ENCODE measurements around the gene EARS2.

Gene EARS2

GRCh38 chr16:23502466-23502865, 54.7 kb downstream of the EARS2 start:
- peaks cover 59% of the 10 kb centered on the region for H4K20me1 ChIP-seq (ENCODE audit: insufficient read depth, low read length)
- no peaks in the 10 kb centered on the region for H3K27me3 ChIP-seq (replicated peaks; ENCODE audit: insufficient read depth, low read length)
- H3K4me1 ChIP-seq (ENCODE audit: low read length): no peaks in the 10 kb centered on the region
- H3K4me3 ChIP-seq (ENCODE audit: low read length): no peak overlapping the region
- H3K4me2 ChIP-seq (ENCODE audit: low read depth, low read length): no peak overlapping the region
- no peak for DNase-seq
- no peaks in the 10 kb centered on the region for H3F3A ChIP-seq (ENCODE audit: insufficient read depth, low read length)
- TF ChIP-seq EZH2 (optimal IDR thresholded peaks at IDR 0.05; ENCODE audit: low read depth, low read length): no peak
- no peak for TF ChIP-seq EZH2phosphoT487 (IDR thresholded peaks at IDR 0.05; ENCODE audit: low read length)
- H3K79me2 ChIP-seq (ENCODE audit: low read length): peaks cover 99% of the 10 kb centered on the region
- H3K9me2 ChIP-seq (replicated peaks; ENCODE audit: insufficient read depth, low read length): no peaks in the 10 kb centered on the region
- H3K9ac ChIP-seq (ENCODE audit: low read length): no peak overlapping the region
- H2AFZ ChIP-seq (ENCODE audit: low read length): no peak overlapping the region
- no peaks in the 10 kb centered on the region for H3K9me3 ChIP-seq (replicated peaks; ENCODE audit: insufficient read depth, low read length)
- no peak overlapping the region for H3K27ac ChIP-seq (ENCODE audit: low read length)
- H3K36me3 ChIP-seq (replicated peaks; ENCODE audit: insufficient read depth, low read length): no peaks in the 10 kb centered on the region

- Histone ChIP-seq H3K9me2 (replicated peaks; ENCODE audit: insufficient read depth, low read length) (no peaks in the 10 kb centered on the region), H3K9me3 (replicated peaks; ENCODE audit: insufficient read depth, low read length) (no peaks in the 10 kb centered on the region), H3K79me2 (ENCODE audit: low read length) (peaks cover 99% of the 10 kb centered on the region), H3F3A (ENCODE audit: insufficient read depth, low read length) (no peaks in the 10 kb centered on the region), H2AFZ (ENCODE audit: low read length) (no peak overlapping the region), H3K9ac (ENCODE audit: low read length) (no peak overlapping the region), H3K27ac (ENCODE audit: low read length) (no peak overlapping the region), H3K4me3 (ENCODE audit: low read length) (no peak overlapping the region), H3K36me3 (replicated peaks; ENCODE audit: insufficient read depth, low read length) (no peaks in the 10 kb centered on the region), H4K20me1 (ENCODE audit: insufficient read depth, low read length) (peaks cover 53% of the 10 kb centered on the region), H3K27me3 (replicated peaks; ENCODE audit: insufficient read depth, low read length) (no peaks in the 10 kb centered on the region), H3K4me2 (ENCODE audit: low read depth, low read length) (no peak overlapping the region), H3K4me1 (ENCODE audit: low read length) (no peaks in the 10 kb centered on the region)
- TF ChIP-seq CTCF (IDR thresholded peaks at IDR 0.05; ENCODE audit: low read length): no peak
- no peak for DNase-seq
Measured at GRCh38 chr16:23501291-23501690, 55.9 kb downstream of the EARS2 start.

- Histone ChIP-seq H3K9ac (ENCODE audit: low read length) (no peak overlapping the region), H2AFZ (ENCODE audit: low read length) (no peak overlapping the region), H3K4me3 (ENCODE audit: low read length) (no peak overlapping the region), H3K79me2 (ENCODE audit: low read length) (peaks cover 99% of the 10 kb centered on the region), H3K36me3 (replicated peaks; ENCODE audit: insufficient read depth, low read length) (no peaks in the 10 kb centered on the region), H4K20me1 (ENCODE audit: insufficient read depth, low read length) (peaks cover 50% of the 10 kb centered on the region), H3K9me3 (replicated peaks; ENCODE audit: insufficient read depth, low read length) (no peaks in the 10 kb centered on the region), H3K9me2 (replicated peaks; ENCODE audit: insufficient read depth, low read length) (no peaks in the 10 kb centered on the region), H3K27ac (ENCODE audit: low read length) (no peak overlapping the region), H3K4me2 (ENCODE audit: low read depth, low read length) (no peak overlapping the region), H3K4me1 (ENCODE audit: low read length) (no peaks in the 10 kb centered on the region), H3K27me3 (replicated peaks; ENCODE audit: insufficient read depth, low read length) (no peaks in the 10 kb centered on the region), H3F3A (ENCODE audit: insufficient read depth, low read length) (no peaks in the 10 kb centered on the region)
- DNase-seq: no peak
- TF ChIP-seq CTCF (IDR thresholded peaks at IDR 0.05; ENCODE audit: low read length): no peak
- no peak for TF ChIP-seq EZH2phosphoT487 (IDR thresholded peaks at IDR 0.05; ENCODE audit: low read length)
- TF ChIP-seq EZH2 (optimal IDR thresholded peaks at IDR 0.05; ENCODE audit: low read depth, low read length): no peak
Measured at GRCh38 chr16:23500862-23501225, 56.3 kb downstream of the EARS2 start.

- no peak overlapping the region for H3K4me3 ChIP-seq (ENCODE audit: low read length)
- peaks cover 50% of the 10 kb centered on the region for H4K20me1 ChIP-seq (ENCODE audit: insufficient read depth, low read length)
- no peaks in the 10 kb centered on the region for H3K4me1 ChIP-seq (ENCODE audit: low read length)
- H3K9me2 ChIP-seq (replicated peaks; ENCODE audit: insufficient read depth, low read length): no peaks in the 10 kb centered on the region
- H3K79me2 ChIP-seq (ENCODE audit: low read length): peaks cover 99% of the 10 kb centered on the region
- H3K27ac ChIP-seq (ENCODE audit: low read length): no peak overlapping the region
- no peaks in the 10 kb centered on the region for H3K27me3 ChIP-seq (replicated peaks; ENCODE audit: insufficient read depth, low read length)
- H3K4me2 ChIP-seq (ENCODE audit: low read depth, low read length): no peak overlapping the region
- no peak for TF ChIP-seq EZH2 (optimal IDR thresholded peaks at IDR 0.05; ENCODE audit: low read depth, low read length)
- TF ChIP-seq CTCF (IDR thresholded peaks at IDR 0.05; ENCODE audit: low read length): no peak
- no peak for TF ChIP-seq EZH2phosphoT487 (IDR thresholded peaks at IDR 0.05; ENCODE audit: low read length)
- no peak overlapping the region for H3K9ac ChIP-seq (ENCODE audit: low read length)
- H3K9me3 ChIP-seq (replicated peaks; ENCODE audit: insufficient read depth, low read length): no peaks in the 10 kb centered on the region
- peaks cover 1% of the 10 kb centered on the region; the same call in 1 of the 2 replicates for H3K36me3 ChIP-seq (replicated peaks; ENCODE audit: insufficient read depth, low read length)
- no peaks in the 10 kb centered on the region for H3F3A ChIP-seq (ENCODE audit: insufficient read depth, low read length)
- no peak overlapping the region for H2AFZ ChIP-seq (ENCODE audit: low read length)
- DNase-seq: no peak
Measured at GRCh38 chr16:23500212-23500861, 56.8 kb downstream of the EARS2 start.
